Stimulated activated CD4-positive, alpha-beta T cell treated with anti-CD3 and anti-CD28 coated beads, TNF-alpha, amount 100 ng/mL, for 1 hour (primary cell): ENCODE data around the gene PTPRG.
"Not testable (repeated sequence)": the region's sequence is repeated elsewhere in the genome, so short reads cannot be mapped to it uniquely, and the experiment has no call there.

Experiments
- DNase-seq, 3 donors: peaks; one replicate each; pipeline ENCODE4 v3.0.0-alpha.2; 2020; ENCODE audit warnings: low read depth in 3 of 3, low spot score in 1 of 3

Gene PTPRG

DNA sequence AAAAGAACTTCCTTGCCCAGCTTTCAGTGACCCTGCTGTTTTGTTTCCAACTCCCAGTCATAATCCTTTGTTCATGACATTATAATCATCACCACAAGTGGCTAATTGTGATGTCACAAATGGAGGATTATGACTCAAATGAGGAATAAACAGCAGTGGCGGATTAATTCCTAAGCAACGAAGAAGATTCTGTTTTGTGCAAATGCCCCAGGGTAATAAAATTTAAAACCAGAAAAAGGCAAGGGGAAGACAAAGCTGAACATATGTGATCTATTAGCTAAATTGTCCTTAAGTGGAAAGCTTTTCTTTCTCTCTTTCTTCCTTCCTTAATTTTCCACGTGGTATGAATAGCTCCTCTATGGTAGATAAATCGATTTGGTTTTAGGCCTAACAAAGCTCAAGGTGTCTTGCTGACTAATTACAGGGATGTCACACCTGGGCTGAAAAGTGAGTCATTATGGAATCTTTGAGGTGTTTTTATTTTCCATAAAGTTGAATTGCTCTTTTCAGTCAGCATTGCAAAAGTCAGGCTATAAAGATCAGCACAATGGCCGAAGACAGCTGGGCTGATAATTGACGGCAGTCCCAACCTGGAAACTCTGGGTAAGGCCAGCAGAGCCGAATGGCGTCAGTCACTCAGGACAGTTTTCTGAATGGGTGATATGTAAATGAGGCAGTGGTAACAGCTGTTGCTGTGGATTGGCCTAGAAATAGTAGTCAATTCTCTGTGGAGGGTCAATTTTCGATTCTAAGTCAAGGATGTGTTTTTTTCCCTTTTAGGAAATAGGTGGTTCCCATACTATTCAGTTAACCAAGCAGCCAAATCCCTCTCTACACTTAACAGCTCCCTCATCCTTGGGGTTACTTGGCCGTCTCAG, 121.5 kb downstream of the PTPRG start:
- DNase-seq: no peak

- no peak for DNase-seq
These were observed 122.3 kb downstream of the PTPRG start for GRCh38 chr3:61683549-61684236.

GRCh38 chr3:61684386-61684785, 123.0 kb downstream of the PTPRG start:
- no peak for DNase-seq

GRCh38 chr3:61685755-61686154, 124.4 kb downstream of the PTPRG start:
- no peak for DNase-seq

DNA sequence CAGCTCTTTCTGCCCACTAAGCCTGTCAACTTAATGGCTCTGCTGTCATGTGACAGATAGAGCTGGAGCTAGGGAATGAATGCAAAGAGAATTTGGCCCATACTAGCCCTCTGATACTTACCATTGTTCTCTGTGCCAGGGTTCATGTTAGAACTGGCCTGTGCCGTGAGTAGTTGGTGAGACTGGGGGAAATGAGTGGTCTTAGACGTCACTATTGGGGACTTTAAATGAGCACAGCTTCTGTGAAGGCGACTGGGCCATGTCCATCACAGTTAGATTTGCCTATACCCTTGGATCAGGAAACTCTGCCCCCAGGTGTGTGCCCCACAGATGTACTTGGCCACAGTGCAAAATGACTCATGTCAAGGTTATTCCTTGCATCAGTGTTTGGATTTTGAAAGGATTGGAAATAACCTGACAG, 124.9 kb downstream of the PTPRG start:
- no peak for DNase-seq

- no peak for DNase-seq
These were observed 125.8 kb downstream of the PTPRG start for GRCh38 chr3:61687206-61687605.

GRCh38 chr3:61687663-61688306, 126.4 kb downstream of the PTPRG start:
- DNase-seq: no peak

- DNase-seq: no peak
These were observed 127.1 kb downstream of the PTPRG start for GRCh38 chr3:61688307-61688984.

DNA sequence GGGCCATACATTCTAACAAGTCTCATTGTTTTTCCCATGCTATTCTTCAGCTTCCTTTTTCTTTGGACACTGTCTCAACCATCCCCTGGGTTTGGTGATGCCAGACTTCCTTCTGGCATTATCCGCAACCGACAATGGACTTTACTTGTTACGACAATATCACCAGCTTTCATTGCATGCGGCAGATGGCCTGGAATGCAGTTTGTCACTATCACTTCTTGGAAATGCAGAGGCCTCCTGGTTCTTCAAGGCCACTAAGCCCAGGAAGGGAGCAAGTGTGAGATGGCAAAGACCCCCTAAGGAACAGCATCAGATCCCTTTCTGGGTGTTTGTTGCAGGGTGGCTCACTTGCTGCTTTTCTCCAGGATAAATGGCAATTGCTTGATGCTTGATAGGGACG, 128.6 kb downstream of the PTPRG start:
- DNase-seq: no peak

GRCh38 chr3:61691466-61691865, 130.1 kb downstream of the PTPRG start:
- DNase-seq: no peak

- DNase-seq: no peak
These were observed 135.9 kb downstream of the PTPRG start for GRCh38 chr3:61697301-61697700.

DNA sequence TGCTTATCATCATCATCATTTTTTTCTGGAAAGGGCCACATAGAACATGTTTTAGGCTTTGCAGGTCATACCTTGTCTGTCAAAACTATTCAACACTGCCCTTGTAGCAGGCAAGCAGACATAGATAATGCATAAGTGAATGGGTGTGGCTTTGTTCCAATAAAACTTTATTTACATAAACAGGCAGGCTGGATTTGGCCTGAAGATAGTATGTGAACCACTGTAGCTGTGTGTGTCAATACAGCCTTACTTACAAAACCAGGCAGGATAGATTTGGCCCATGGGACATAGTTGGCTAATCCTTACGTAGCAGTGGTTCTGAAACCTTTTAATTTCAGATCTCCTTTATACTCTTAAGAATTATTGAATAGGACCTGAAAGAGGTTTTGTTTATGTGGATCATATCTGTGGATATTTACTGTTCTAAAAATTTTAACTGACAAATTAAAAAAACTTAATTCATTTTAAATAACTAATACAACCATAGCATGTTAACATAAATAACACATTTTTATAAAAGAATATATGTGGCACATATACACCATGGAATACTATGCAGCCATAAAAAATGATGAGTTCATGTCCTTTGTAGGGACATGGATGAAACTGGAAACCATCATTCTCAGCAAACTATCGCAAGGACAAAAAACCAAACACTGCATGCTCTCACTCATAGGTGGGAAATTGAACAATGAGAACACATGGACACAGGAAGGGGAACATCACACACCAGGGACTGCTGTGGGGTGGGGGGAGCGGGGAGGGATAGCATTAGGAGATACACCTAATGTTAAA, 137.1 kb downstream of the PTPRG start:
- DNase-seq: not testable (repeated sequence)

DNA sequence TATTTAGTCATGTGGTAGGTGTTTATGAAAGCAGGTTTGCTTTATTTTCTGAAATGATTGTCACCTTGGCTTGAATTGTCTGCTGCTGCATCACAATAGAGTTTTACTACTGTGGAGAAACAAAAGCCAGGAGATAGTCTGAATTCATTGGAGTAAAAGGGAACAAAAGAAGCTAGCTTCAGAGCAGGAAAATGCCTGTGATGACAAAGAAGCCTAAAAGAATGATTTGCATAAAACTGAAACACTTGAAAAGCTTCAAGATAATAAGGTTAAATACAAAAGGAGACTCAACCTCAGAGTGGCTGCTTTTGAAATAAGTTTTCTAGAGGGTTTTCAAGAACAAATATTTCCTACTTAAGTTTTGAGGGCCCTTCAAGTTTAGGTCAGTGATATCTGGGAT, 138.3 kb downstream of the PTPRG start:
- DNase-seq: no peak

- DNase-seq: no peak
These were observed 139.6 kb downstream of the PTPRG start for GRCh38 chr3:61701011-61701410.

GRCh38 chr3:61702453-61702852, 141.1 kb downstream of the PTPRG start:
- no peak for DNase-seq

DNA sequence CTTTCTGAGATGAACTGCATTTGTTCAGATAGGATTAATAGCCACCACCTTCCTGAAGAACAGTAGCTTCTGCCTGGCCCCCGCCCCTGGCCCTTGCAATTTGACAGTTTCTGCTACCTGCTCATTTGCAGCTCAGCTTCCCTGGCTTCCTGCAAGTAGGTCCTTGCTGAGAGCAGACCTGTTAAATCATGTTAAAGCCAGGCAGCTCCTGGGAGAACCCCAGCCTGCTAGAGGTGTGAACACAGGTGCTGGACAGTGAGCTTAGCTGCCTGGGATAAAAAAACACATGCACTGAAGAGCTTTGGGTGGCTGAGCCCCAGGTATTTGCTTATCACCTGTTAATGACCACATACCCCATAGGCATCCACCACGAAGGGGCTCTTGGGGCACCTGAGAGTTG, 143.4 kb downstream of the PTPRG start:
- no peak for DNase-seq

GRCh38 chr3:61707492-61707891, 146.1 kb downstream of the PTPRG start:
- no peak for DNase-seq

DNA sequence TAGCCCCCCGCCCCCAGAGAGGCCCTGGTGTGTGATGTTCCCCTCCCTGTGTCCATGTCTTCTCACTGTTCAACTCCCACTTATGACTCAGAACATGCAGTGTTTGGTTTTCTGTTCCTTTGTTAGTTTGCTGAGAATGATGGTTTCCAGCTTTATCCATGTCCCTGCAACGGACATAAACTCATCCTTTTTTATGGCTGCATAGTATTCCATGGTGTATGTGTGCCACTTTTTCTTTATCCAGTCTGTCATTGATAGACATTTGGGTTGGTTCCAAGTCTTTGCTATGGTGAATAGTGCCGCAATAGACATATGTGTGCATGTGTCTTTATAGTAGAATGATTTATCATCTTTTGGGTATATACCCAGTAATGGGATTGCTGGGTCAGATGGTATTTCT, 149.5 kb downstream of the PTPRG start:
- not testable (repeated sequence) for DNase-seq

- DNase-seq: no peak
These were observed 152.9 kb downstream of the PTPRG start for GRCh38 chr3:61714225-61714624.

DNA sequence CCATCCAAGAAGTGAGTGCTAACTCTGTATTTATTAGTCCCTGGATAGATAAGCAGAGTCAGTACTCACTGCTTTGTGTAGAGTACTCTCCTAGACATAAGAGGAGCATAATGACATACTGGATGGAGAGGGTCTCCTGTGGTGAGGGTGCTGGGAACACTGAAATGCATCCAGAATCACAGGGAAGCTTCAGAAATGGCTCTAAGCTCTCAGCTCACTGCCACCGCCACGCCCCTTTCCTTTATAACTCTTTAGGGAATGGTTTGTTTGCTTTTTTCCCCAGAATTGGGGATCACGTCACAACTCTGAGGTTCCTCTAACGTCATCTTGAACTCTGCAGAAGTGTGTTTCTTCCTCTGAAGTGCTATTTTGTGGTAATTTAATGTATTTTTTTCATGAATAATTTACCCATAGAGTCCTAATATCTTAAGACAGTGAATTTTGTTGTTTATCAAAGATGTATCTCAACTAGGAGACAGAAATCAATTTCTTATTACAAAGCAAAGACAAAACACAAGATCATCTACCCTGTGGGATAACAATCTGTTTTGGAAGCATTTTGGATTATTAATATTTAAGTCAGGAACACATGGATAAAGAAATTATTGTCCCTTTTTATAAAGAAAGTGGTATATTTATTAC, 154.6 kb downstream of the PTPRG start:
- DNase-seq: no peak
